ENCODE results near the gene PDE7B.

DNA sequence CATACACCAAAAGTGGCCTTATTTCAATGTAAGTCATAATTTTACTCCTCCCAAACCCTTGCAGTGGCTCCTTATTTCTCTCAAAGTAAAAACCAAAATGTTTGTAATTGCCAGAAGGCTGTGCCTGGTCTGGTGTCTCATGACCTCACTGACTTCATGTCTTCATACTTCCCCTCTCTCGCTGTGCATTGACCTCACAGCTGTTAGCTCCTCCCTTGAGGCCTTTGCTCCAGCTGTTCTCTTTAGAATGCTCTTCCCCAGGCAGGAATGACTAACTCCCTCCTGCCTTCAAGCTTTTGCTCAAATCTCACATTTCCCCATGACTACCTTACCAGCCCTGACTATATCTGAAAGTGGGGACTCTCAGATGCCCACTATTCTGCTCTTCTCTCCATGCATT is 315.3 kb downstream of the PDE7B start:
- TF ChIP-seq, protein P1, sequence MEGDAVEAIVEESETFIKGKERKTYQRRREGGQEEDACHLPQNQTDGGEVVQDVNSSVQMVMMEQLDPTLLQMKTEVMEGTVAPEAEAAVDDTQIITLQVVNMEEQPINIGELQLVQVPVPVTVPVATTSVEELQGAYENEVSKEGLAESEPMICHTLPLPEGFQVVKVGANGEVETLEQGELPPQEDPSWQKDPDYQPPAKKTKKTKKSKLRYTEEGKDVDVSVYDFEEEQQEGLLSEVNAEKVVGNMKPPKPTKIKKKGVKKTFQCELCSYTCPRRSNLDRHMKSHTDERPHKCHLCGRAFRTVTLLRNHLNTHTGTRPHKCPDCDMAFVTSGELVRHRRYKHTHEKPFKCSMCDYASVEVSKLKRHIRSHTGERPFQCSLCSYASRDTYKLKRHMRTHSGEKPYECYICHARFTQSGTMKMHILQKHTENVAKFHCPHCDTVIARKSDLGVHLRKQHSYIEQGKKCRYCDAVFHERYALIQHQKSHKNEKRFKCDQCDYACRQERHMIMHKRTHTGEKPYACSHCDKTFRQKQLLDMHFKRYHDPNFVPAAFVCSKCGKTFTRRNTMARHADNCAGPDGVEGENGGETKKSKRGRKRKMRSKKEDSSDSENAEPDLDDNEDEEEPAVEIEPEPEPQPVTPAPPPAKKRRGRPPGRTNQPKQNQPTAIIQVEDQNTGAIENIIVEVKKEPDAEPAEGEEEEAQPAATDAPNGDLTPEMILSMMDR (IDR thresholded peaks at IDR 0.05): no peak
- TF ChIP-seq SMC3 (IDR thresholded peaks at IDR 0.05; ENCODE audit: low read depth, low read length): no peak

Data from SK-N-SH (cell line).